Kidney (tissue), 14 donors: Measurements from ENCODE around the gene SEMA5B. TPM values are rescaled to one million over a fixed set of nuclear protein-coding genes. Genes with fewer than 3 reads are reported as not detected.

Experiments used
- DNase-seq, 5 donors: peaks; one replicate each; pipeline ENCODE4 v3.0.0-alpha.2; 2013 to 2020
- FAIRE-seq: peaks from 2 replicates; lab custom pipeline; 2012; peaks lifted over from hg19 to GRCh38; lab: Jason Lieb, UNC
- H3K27ac ChIP-seq, 2 donors: one replicate each; pipeline ENCODE4 v1.7.0; 2013; ENCODE audit warnings: low read depth in 2 of 2, low read length in 2 of 2, inconsistent platforms in 1 of 2
- H3K27me3 ChIP-seq: one replicate; pipeline ENCODE4 v1.7.1; 2013; ENCODE audit warnings: low read length, inconsistent platforms; ENCODE audit not compliant: control insufficient read depth, insufficient read depth
- H3K36me3 ChIP-seq, 3 donors: one replicate each; pipeline versions ENCODE4 v1.7.0 to v1.7.1; 2013; ENCODE audit warnings: low read length in 3 of 3, control low read depth in 1 of 3, inconsistent platforms in 1 of 3; ENCODE audit not compliant: insufficient read depth in 3 of 3, control insufficient read depth in 2 of 3
- H3K4me1 ChIP-seq, 3 donors: one replicate each; pipeline versions ENCODE4 v1.7.0 to v1.7.1; 2013; ENCODE audit warnings: low read length in 3 of 3, inconsistent platforms in 1 of 3, low read depth in 1 of 3; ENCODE audit not compliant: control insufficient read depth in 2 of 3, insufficient read depth in 2 of 3
- H3K4me3 ChIP-seq, 3 donors: one replicate each; pipeline versions ENCODE4 v1.7.0 to v1.8.1; 2013; ENCODE audit warnings: low read length in 3 of 3, control low read depth in 1 of 3, inconsistent platforms in 1 of 3
- H3K9ac ChIP-seq, 3 donors: one replicate each; pipeline versions ENCODE4 v1.7.0 to v1.7.1; 2013; ENCODE audit warnings: low read length in 3 of 3, control low read depth in 1 of 3, inconsistent platforms in 1 of 3
- H3K9me3 ChIP-seq, 3 donors: one replicate each; pipeline versions ENCODE4 v1.7.0 to v1.7.1; 2013; ENCODE audit warnings: low read length in 3 of 3, control low read depth in 1 of 3, inconsistent platforms in 1 of 3; ENCODE audit not compliant: control insufficient read depth in 2 of 3, insufficient read depth in 1 of 3
- intact Hi-C: fragments of 100-400 bp; cut with DNase I; formaldehyde crosslinking; loops from one replicate; pipeline ENCODE4 v1.11.1; 2022
- polyA plus RNA-seq: library from polyadenylated mRNA; stranded (reverse); fragments of 350-450 nt; fragmentation: Illumina TruSeq; extraction: RNeasy Lipid Tissue Mini Kit (QIAGEN cat#74804); gene quantifications from one replicate; pipeline ENCODE4 v1.2.3, GENCODE V29; 2014; ENCODE audit warnings: low read depth, low replicate concordance; ENCODE audit not compliant: insufficient read depth
- total RNA-seq: library from RNA; stranded (reverse); fragmentation: NEBNext Ultra II Directional; extraction: Animal tissue kit (Norgen Biotek cat#: 25700); gene quantifications from one replicate; pipeline ENCODE4 v1.2.1, GENCODE V29; 2021
- TF ChIP-seq, protein P1 (sequence below): IDR thresholded peaks from 3 replicates; pipeline ENCODE4 v1.5.1; 2012; ENCODE audit warnings: mild to moderate bottlenecking, moderate library complexity, borderline replicate concordance; ENCODE audit not compliant: insufficient read depth; ENCODE audit errors: extremely low read depth
- donor health status: control.
- donor health status: control.
- donor health status: control.
- donor health status: control.
- donor health status: control.
- donor health status: DM: yes; HTN: yes; CAD: no.
- donor health status: Normal renal cell carcinoma (clear cell type).

The SEMA5B gene
- total and polyA plus RNA-seq, 2 donors from 2014 or later = 6.6 to 8.4 TPM

DNA sequence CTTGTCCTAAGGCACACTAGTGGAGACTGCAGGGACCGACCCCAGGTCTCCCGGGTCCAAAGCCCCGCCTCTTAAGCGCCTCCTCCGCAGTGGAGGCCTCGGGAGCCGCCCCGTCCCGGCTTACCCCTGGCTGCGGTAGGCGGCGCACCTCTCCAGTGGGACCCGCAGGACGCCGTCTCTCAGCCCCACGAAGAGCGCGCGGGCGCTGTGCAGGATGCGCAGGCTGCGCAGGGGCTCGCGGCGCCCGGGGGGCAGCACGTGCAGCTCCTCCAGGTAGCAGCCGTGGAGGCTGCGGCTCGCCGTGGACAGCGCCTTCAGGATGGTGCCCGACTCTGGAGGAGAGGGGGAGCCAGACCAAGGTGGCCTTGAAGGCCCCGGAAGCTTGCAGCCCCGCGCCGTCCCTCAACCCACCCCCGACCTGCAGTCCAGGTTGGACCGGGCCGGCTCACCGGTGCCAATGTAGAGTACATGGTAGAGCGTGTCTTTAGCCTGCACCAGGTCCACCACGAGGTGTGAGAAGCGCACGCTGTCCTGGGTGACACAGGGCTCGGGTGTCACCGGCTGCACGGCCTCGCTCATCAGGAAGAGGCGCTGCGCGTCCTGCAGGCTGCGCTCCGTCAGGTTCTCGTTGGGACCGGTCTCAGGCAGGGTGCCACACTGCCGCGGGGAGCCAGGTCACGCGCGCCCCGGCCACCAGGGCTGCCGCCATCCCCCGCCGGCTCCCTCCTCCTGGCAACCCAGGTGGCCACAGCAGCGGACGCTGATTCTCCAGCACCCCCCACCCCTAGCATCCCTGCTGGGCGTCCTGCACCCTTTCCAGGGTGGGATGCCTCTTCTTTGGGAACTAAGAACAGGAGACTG lies 105.5 kb downstream of the SEMA5B start:
- no peak for FAIRE-seq
- Histone ChIP-seq H3K36me3 (no peaks in the 10 kb centered on the region), H3K27ac (no peak overlapping the region), H3K4me3 (no peak overlapping the region), H3K27me3 (peaks cover 3% of the 10 kb centered on the region), H3K9me3 (no peaks in the 10 kb centered on the region), H3K9ac (no peak overlapping the region), H3K4me1 (peaks cover 0 to 3% (median 0%) of the 10 kb centered on the region in 3 donors)
- intact Hi-C loops = no loop called here
- DNase-seq = peak in 4 of 5 donors; percentile 25 to 61 (median 42)
- TF ChIP-seq, protein P1, sequence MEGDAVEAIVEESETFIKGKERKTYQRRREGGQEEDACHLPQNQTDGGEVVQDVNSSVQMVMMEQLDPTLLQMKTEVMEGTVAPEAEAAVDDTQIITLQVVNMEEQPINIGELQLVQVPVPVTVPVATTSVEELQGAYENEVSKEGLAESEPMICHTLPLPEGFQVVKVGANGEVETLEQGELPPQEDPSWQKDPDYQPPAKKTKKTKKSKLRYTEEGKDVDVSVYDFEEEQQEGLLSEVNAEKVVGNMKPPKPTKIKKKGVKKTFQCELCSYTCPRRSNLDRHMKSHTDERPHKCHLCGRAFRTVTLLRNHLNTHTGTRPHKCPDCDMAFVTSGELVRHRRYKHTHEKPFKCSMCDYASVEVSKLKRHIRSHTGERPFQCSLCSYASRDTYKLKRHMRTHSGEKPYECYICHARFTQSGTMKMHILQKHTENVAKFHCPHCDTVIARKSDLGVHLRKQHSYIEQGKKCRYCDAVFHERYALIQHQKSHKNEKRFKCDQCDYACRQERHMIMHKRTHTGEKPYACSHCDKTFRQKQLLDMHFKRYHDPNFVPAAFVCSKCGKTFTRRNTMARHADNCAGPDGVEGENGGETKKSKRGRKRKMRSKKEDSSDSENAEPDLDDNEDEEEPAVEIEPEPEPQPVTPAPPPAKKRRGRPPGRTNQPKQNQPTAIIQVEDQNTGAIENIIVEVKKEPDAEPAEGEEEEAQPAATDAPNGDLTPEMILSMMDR = no peak

GRCh38 chr3:122920986-122921385 lies 106.6 kb downstream of the SEMA5B start:
- DNase-seq = no peak
- intact Hi-C loops = no loop called here
- H3K9ac ChIP-seq = no peak overlapping the region
- TF ChIP-seq, protein P1 = no peak
- no peaks in the 10 kb centered on the region for H3K9me3 ChIP-seq
- H3K36me3 ChIP-seq = no peaks in the 10 kb centered on the region
- FAIRE-seq = no peak
- H3K4me3 ChIP-seq = no peak overlapping the region
- peaks cover 3% of the 10 kb centered on the region for H3K27me3 ChIP-seq
- no peak overlapping the region for H3K27ac ChIP-seq
- H3K4me1 ChIP-seq = peaks cover 0 to 3% (median 0%) of the 10 kb centered on the region in 3 donors

GRCh38 chr3:122919291-122919610 lies 108.3 kb downstream of the SEMA5B start:
- no peak overlapping the region for H3K4me3 ChIP-seq
- H3K27me3 ChIP-seq = peaks cover 3% of the 10 kb centered on the region
- intact Hi-C loops = no loop called here
- H3K4me1 ChIP-seq = peaks cover 0 to 3% (median 0%) of the 10 kb centered on the region in 3 donors
- H3K9ac ChIP-seq = no peak overlapping the region
- no peak overlapping the region for H3K27ac ChIP-seq
- TF ChIP-seq, protein P1 = no peak
- no peaks in the 10 kb centered on the region for H3K9me3 ChIP-seq
- H3K36me3 ChIP-seq = no peaks in the 10 kb centered on the region
- peak in 1 of 5 donors; percentile 23 for DNase-seq
- no peak for FAIRE-seq
